Common myeloid progenitor, CD34-positive (primary cell): Measurements from ENCODE around the gene CADPS2.

ENCODE experiments used
- CTCF ChIA-PET: fragments of 350-600 bp; sonication (Branson Sonifier 250); formaldehyde crosslinking; loops from one replicate; lab custom pipeline; 2021; ENCODE audit warnings: antibody characterized with exemption; lab: Charles Lee
- POLR2A ChIA-PET: fragments of 350-600 bp; sonication (Branson Sonifier 250); formaldehyde crosslinking; loops from one replicate; lab custom pipeline; 2021; ENCODE audit warnings: antibody characterized with exemption; lab: Charles Lee
- DNase-seq, 3 donors: peaks; one replicate each; pipeline versions ENCODE4 v3.0.0 to v3.0.0-alpha.2; 2013
- H3K27ac ChIP-seq, 2 experiments: 1 replicate in 1 of 2; 2 replicates in 1 of 2; pipeline ENCODE4 v1.7.0; 2013; ENCODE audit warnings: inconsistent platforms in 2 of 2, low read length in 2 of 2, mild to moderate bottlenecking in 2 of 2, low read depth in 1 of 2, moderate library complexity in 1 of 2; ENCODE audit not compliant: severe bottlenecking in 2 of 2, insufficient read depth in 1 of 2, poor library complexity in 1 of 2
- H3K27me3 ChIP-seq, 5 experiments: replicated peaks in 2 of 5; 1 replicate in 3 of 5; 2 replicates in 2 of 5; pipeline versions ENCODE4 v1.6.1 to v1.7.0; 2013; ENCODE audit warnings: low read length in 4 of 5, mild to moderate bottlenecking in 2 of 5, moderate library complexity in 2 of 5, inconsistent platforms in 1 of 5; ENCODE audit not compliant: insufficient read depth in 5 of 5, control insufficient read depth in 4 of 5
- H3K36me3 ChIP-seq, 4 experiments: 1 replicate in 2 of 4; 2 replicates in 2 of 4; pipeline versions ENCODE4 v1.6.1 to v1.7.0; 2013; ENCODE audit warnings: low read length in 3 of 4, control low read depth in 1 of 4, mild to moderate bottlenecking in 1 of 4; ENCODE audit not compliant: control insufficient read depth in 4 of 4, insufficient read depth in 4 of 4
- H3K4me1 ChIP-seq, 4 experiments: 1 replicate in 3 of 4; 2 replicates in 1 of 4; pipeline versions ENCODE4 v1.6.1 to v1.7.1; 2013; ENCODE audit warnings: low read length in 3 of 4, mild to moderate bottlenecking in 3 of 4, control low read depth in 1 of 4, inconsistent platforms in 1 of 4, moderate library complexity in 1 of 4; ENCODE audit not compliant: control insufficient read depth in 4 of 4, insufficient read depth in 4 of 4; ENCODE audit errors: control extremely low read depth in 1 of 4
- H3K4me3 ChIP-seq, 7 experiments: 1 replicate in 4 of 7; 2 replicates in 3 of 7; pipeline versions ENCODE4 v1.5.1 to v1.7.0; 2013; ENCODE audit warnings: mild to moderate bottlenecking in 7 of 7, low read length in 6 of 7, moderate library complexity in 6 of 7, inconsistent platforms in 2 of 7, low read depth in 2 of 7, control low read depth in 1 of 7; ENCODE audit not compliant: insufficient read depth in 4 of 7, control insufficient read depth in 1 of 7; ENCODE audit errors: extremely low read depth in 1 of 7
- H3K9me3 ChIP-seq, 5 experiments: 1 replicate in 4 of 5; 2 replicates in 1 of 5; pipeline versions ENCODE4 v1.6.1 to v1.7.1; 2013; ENCODE audit warnings: low read length in 4 of 5, mild to moderate bottlenecking in 2 of 5, inconsistent platforms in 1 of 5, low read depth in 1 of 5, moderate library complexity in 1 of 5; ENCODE audit not compliant: control insufficient read depth in 4 of 5, insufficient read depth in 2 of 5; ENCODE audit errors: control extremely low read depth in 1 of 5
- WGBS: methylation state at CpG from one replicate; pipeline ENCODE4 v1.1.5; 2013; ENCODE audit not compliant: insufficient coverage; 5-methylcytosine and 5-hydroxymethylcytosine counted together

CADPS2 gene

DNA sequence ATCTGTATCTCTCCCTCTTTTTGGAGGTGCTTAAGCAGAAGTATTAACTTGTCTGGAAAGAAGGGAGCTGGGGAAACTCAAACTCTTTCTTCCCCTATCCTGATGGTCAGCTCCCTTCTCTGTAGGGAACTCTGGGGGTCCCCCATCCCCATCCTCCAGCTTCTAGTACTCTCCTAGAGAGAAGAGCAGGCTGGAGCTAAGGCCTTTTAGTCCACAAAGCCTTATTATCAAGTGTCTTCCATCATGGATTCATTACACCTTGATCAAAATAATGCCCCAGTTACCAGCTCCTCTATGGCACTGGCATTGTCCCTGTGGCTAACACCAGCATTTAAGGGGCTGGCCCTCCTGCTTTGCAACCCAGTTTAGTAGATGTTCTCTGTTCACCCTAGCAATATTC, 35.7 kb downstream of the CADPS2 start:
- no peaks in the 10 kb centered on the region for H3K36me3 ChIP-seq
- H3K9me3 ChIP-seq, result peaks cover 0 to 2% (median 0%) of the 10 kb centered on the region in 5 experiments
- no peak for DNase-seq
- no peak overlapping the region for H3K4me3 ChIP-seq
- H3K27me3 ChIP-seq, result no peaks in the 10 kb centered on the region
- H3K27ac ChIP-seq, result no peak overlapping the region
- CTCF ChIA-PET, result no interaction called here
- no peaks in the 10 kb centered on the region for H3K4me1 ChIP-seq
- POLR2A ChIA-PET, result no interaction called here

DNA sequence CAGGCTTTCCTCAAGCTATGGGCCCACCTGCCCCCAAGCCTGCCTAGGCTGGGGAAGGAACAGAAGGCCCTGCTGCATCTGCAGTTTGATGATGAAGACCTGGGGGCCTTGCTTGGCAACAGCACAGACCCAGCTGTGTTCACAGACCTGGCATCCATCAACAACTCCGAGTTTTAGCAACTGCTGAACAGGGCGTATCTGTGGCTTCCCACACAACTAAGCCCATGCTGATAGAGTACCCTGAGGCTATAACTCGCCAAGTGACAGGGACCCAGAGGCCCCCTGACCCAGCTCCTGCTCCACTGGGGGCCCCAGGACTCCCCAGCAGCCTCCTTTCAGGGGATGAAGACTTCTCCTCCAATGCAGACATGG, 36.3 kb downstream of the CADPS2 start:
- Histone ChIP-seq H3K4me1 (no peaks in the 10 kb centered on the region), H3K27me3 (no peaks in the 10 kb centered on the region), H3K36me3 (no peaks in the 10 kb centered on the region), H3K4me3 (no peak overlapping the region), H3K27ac (no peak overlapping the region), H3K9me3 (peaks cover 0 to 2% (median 0%) of the 10 kb centered on the region in 5 experiments)
- DNase-seq, result no peak
- ChIA-PET POLR2A (no interaction called here), CTCF (interaction anchor here (1.5 kb wide), 1 partner anchor 35 kb away, joined by 3 read pairs; no protein-coding TSS in a partner anchor)
- 92% methylated on average over 2 of the region's 3 CpGs for WGBS

DNA sequence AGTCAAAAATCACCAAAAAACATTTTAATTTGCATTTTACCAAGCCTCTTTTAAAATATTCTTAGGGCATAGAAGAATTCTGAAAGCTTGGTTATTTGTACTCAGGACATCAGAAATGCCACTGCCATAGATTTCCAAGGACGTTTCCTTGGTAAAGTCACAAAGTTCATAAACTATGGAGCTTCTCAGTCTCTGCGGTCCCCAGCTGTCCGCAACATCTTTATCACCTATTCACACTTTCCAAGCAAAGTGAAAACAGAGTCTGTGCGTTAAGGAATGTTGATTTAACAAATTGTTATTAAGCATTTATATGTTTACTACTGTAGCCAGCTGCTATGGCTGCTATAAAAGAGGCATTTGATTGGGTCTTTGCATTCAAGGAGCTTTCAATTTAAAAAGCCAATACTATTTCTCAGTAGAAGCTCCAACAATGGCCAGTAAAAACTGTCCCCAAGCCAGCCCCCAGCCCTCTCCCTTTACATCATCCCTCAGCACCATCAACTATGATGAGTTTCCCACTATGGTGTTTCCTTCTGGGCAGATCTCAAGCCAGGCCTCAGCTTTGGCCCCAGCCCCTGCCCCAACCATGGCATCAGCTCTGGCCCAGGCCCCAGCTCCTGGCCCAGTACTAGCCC, 36.8 kb downstream of the CADPS2 start:
- WGBS, result 100% methylated on average over 1 of the region's 4 CpGs
- Histone ChIP-seq H3K27me3 (no peaks in the 10 kb centered on the region), H3K27ac (no peak overlapping the region), H3K9me3 (peaks cover 0 to 2% (median 0%) of the 10 kb centered on the region in 5 experiments), H3K4me1 (no peaks in the 10 kb centered on the region), H3K36me3 (no peaks in the 10 kb centered on the region), H3K4me3 (no peak overlapping the region)
- DNase-seq, result no peak
- ChIA-PET POLR2A (no interaction called here), CTCF (interaction anchor here (1.5 kb wide), 1 partner anchor 34 kb away, joined by 3 read pairs; no protein-coding TSS in a partner anchor)

DNA sequence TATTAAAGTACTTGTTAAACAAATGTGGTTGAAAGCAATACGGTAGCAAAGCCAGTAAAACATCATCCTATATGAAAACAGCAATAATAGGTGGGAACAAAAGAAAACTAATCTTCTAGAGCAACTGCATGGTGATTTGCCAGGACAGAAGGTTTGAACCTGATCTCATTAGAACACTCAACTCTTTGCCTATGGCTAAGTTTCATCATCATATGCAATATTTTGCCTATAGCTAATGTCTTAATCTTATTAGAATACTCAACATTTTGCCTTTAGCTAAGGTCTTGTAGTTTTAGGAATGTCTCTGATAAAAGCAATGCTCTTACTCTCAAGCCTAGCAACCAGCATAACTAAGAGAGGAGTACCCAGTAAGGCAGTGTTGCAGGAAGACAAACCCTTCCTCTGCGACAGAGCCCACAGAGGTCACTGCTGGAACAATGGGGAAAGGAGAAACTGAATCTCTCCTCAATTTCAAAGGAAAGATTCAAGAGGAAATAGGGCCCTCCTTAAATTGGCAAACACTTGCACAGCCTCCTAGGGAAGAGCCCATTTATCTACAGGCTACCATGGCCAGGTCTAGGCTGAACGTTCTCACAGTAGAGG, 38.3 kb downstream of the CADPS2 start:
- POLR2A ChIA-PET, result no interaction called here
- DNase-seq, result no peak
- 79% methylated on average over 2 of the region's 3 CpGs for WGBS

DNA sequence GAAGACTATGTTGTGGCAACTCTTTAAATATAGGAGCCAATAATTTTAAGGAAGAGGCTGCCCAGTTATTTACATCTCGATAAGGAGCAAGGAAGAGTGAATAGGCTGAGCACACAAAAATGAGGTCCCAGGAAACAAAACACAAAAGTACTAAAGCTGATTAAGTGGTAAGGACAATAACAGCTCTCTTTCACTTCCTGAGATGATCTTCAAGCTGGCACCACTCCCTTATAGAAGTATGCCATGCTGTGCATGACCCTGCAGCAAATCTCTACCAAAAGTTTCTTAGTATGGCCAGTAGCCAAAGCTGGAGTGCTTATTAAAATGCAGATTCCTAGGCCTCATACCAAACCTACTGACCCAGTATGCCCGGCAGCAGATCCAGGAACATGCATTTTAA, 39.7 kb downstream of the CADPS2 start:
- no peak overlapping the region for H3K4me3 ChIP-seq
- no peaks in the 10 kb centered on the region for H3K36me3 ChIP-seq
- no peak for DNase-seq
- CTCF ChIA-PET, result no interaction called here
- no peaks in the 10 kb centered on the region for H3K4me1 ChIP-seq
- no peaks in the 10 kb centered on the region for H3K27me3 ChIP-seq
- peaks cover 0 to 2% (median 0%) of the 10 kb centered on the region in 5 experiments for H3K9me3 ChIP-seq
- POLR2A ChIA-PET, result no interaction called here
- H3K27ac ChIP-seq, result no peak overlapping the region
- 94% methylated on average over 2 of the region's 2 CpGs for WGBS

More for the DNA sequence above, 38.3 kb downstream of the CADPS2 start:
- no peaks in the 10 kb centered on the region for H3K36me3 ChIP-seq
- peaks cover 0 to 2% (median 0%) of the 10 kb centered on the region in 5 experiments for H3K9me3 ChIP-seq
- no peaks in the 10 kb centered on the region for H3K27me3 ChIP-seq
- no peak overlapping the region for H3K4me3 ChIP-seq
- H3K4me1 ChIP-seq, result no peaks in the 10 kb centered on the region
- CTCF ChIA-PET, result interaction anchor here (0.8 kb wide), 1 partner anchor 107 kb away, joined by 3 read pairs; no protein-coding TSS in a partner anchor
- H3K27ac ChIP-seq, result no peak overlapping the region

DNA sequence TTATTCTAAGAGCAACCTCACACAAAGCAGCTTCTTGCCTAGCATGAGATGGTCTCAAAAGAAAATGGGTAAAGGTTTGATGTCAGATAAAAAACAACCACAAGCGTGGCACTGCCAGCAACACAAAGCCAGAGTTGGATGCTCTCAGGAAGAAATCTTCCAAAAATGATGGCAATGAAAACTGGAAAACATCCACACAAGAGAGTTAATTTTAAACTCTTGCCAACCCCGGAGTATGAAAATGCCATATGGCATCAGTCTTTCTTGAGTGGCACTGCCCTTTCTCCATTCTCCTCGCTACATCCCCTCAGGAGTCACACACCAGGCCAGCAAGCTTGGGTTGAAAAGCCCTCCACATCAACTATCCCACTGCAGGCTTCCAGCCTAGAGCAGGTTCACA, 41.0 kb downstream of the CADPS2 start:
- POLR2A ChIA-PET, result no interaction called here
- WGBS, result 93% methylated on average over 3 of the region's 3 CpGs
- DNase-seq, result no peak
- CTCF ChIA-PET, result interaction anchor here (0.6 kb wide), 1 partner anchor 153 kb away, joined by 3 read pairs; no protein-coding TSS in a partner anchor
- no peaks in the 10 kb centered on the region for H3K9me3 ChIP-seq
- no peak overlapping the region for H3K27ac ChIP-seq
- no peaks in the 10 kb centered on the region for H3K27me3 ChIP-seq
- H3K4me3 ChIP-seq, result no peak overlapping the region
- no peaks in the 10 kb centered on the region for H3K4me1 ChIP-seq
- no peaks in the 10 kb centered on the region for H3K36me3 ChIP-seq

DNA sequence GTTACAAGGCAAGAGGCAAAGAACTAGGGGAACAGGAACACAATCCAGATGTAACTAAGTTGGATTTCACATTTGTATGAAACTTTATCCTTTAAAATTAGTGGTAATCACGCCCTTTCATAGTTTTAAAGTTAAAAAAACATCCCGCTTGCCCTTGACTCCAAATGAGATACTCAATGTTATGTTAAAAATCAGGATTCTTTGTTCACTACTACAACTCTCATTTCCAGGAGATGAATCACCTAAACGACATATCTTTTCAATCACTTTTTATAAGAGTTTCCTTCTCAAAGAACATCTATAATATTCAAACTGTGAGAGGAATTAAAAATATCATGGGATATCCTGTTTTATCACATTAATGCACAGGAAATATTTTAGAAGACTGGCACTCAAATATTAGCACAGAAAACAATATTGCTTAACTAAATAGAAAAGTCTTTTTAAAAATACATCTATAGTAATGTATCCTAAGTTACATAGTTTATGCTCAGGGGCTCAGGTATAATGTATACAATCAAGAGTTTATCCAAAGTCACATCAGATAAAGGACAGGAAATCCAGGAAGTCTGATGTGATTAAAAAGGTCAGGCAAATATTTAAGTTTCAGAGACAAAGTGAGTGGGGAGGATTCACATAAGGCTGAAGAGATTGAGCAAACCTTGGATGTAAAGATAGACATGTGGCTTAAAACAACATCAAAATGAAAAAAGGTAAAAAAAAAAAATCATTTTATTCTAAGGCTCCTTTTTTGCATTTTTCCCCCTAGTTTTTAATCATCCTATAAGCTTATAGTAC, 41.9 kb downstream of the CADPS2 start:
- no peaks in the 10 kb centered on the region for H3K27me3 ChIP-seq
- H3K36me3 ChIP-seq, result no peaks in the 10 kb centered on the region
- 100% methylated on average over 1 of the region's 3 CpGs for WGBS
- H3K4me3 ChIP-seq, result no peak overlapping the region
- H3K27ac ChIP-seq, result no peak overlapping the region
- no peaks in the 10 kb centered on the region for H3K9me3 ChIP-seq
- no peak for DNase-seq
- POLR2A ChIA-PET, result no interaction called here
- no peaks in the 10 kb centered on the region for H3K4me1 ChIP-seq
- CTCF ChIA-PET, result interaction anchor here (0.6 kb wide), 1 partner anchor 152 kb away, joined by 3 read pairs; no protein-coding TSS in a partner anchor
